Keratinocyte (primary cell): ENCODE data around the gene FAM117A.

Experiments
- EZH2 ChIP-seq: IDR thresholded peaks from one replicate; pipeline ENCODE4 v1.6.1; 2012; ENCODE audit warnings: inconsistent platforms, mild to moderate bottlenecking, low read length, moderate library complexity
- TF ChIP-seq, protein P1 (sequence below), 3 experiments: IDR thresholded peaks in 1 of 3; conservative IDR thresholded peaks in 1 of 3; optimal IDR thresholded peaks in 1 of 3; 2 replicates in 2 of 3; 3 replicates in 1 of 3; pipeline versions ENCODE3 to v1.5.1; 2011; ENCODE audit warnings: low read length in 3 of 3, mild to moderate bottlenecking in 3 of 3, moderate library complexity in 2 of 3, control low read depth in 1 of 3, inconsistent platforms in 1 of 3; ENCODE audit not compliant: insufficient read depth in 2 of 3; ENCODE audit errors: extremely low read depth in 1 of 3

DNA sequence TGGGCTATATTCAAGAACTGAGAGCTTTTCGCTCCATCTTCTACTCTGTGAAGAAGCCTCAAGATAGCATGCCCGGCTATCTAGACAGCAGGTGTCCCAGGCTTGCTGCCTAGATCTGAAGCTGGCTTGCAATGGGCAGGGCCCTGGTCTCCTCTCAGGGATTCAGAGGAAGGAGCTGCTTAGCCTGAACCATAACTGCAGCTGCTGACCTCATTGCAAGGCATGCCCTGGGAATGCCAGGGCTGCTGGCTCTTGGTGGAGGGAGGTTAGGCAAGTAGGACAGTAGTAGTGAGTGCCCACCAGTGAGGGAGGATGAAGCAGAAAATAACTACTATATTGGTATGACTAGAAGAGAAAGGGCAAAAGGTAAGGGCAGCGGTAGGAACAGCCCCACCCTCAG, 34.9 kb downstream of the FAM117A start:
- TF ChIP-seq, protein P1, sequence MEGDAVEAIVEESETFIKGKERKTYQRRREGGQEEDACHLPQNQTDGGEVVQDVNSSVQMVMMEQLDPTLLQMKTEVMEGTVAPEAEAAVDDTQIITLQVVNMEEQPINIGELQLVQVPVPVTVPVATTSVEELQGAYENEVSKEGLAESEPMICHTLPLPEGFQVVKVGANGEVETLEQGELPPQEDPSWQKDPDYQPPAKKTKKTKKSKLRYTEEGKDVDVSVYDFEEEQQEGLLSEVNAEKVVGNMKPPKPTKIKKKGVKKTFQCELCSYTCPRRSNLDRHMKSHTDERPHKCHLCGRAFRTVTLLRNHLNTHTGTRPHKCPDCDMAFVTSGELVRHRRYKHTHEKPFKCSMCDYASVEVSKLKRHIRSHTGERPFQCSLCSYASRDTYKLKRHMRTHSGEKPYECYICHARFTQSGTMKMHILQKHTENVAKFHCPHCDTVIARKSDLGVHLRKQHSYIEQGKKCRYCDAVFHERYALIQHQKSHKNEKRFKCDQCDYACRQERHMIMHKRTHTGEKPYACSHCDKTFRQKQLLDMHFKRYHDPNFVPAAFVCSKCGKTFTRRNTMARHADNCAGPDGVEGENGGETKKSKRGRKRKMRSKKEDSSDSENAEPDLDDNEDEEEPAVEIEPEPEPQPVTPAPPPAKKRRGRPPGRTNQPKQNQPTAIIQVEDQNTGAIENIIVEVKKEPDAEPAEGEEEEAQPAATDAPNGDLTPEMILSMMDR (optimal IDR thresholded peaks at IDR 0.05 in 1 of 3, IDR thresholded peaks at IDR 0.05 in 1 of 3, conservative IDR thresholded peaks at IDR 0.05 in 1 of 3; ENCODE audit: extremely low read depth in 1 of 3, insufficient read depth in 2 of 3, low read length in 3 of 3) = no peak
- TF ChIP-seq EZH2 = no peak
